HL-60 (cell line): ENCODE measurements around the gene DOCK10.

Experiments
- CTCF ChIP-seq: IDR thresholded peaks from one replicate; pipeline ENCODE4 v1.5.1; 2011; ENCODE audit warnings: low read length, control low read depth, inconsistent platforms; ENCODE audit not compliant: insufficient read depth
- POLR2AphosphoS5 ChIP-seq: IDR thresholded peaks from 2 replicates; pipeline ENCODE4 v1.6.1; 2012; ENCODE audit warnings: low read depth
- SPI1 ChIP-seq: IDR thresholded peaks from 2 replicates; pipeline ENCODE4 v1.6.1; 2012; ENCODE audit warnings: low read depth, mild to moderate bottlenecking, borderline replicate concordance

- TF ChIP-seq CTCF (no peak), POLR2AphosphoS5 (no peak), SPI1 (no peak)
These were observed 5.8 kb downstream of the DOCK10 start for GRCh38 chr2:225036431-225036830.
